ENCODE results near the gene ANKRD33B. TPM values are rescaled to one million over a fixed set of nuclear protein-coding genes. Genes with fewer than 3 reads are reported as not detected.

The ANKRD33B gene
- total RNA-seq, 6 experiments from 2014 or later = 6.3 to 13.2 (median 11.9) TPM

- TF ChIP-seq CTCF (IDR thresholded peaks at IDR 0.05) = no peak
- H3K27me3 Mint-ChIP-seq (ENCODE audit: insufficient read depth) = no peaks in the 10 kb centered on the region; the same call in 1 of the 2 replicates
- no peak for DNase-seq
- peaks cover 58% of the 10 kb centered on the region for H3K4me1 Mint-ChIP-seq (ENCODE audit: low read depth)
- no peaks in the 10 kb centered on the region for H3K9me3 Mint-ChIP-seq
- no peak overlapping the region for H3K4me3 Mint-ChIP-seq
- H3K27ac Mint-ChIP-seq = no peak overlapping the region
- peaks cover 12% of the 10 kb centered on the region for H3K36me3 Mint-ChIP-seq (ENCODE audit: low read depth)
Observed at GRCh38 chr5:10632110-10632761, 68.4 kb downstream of the ANKRD33B start.

GRCh38 chr5:10633271-10634049 is 69.6 kb downstream of the ANKRD33B start:
- H3K4me3 Mint-ChIP-seq = no peak overlapping the region
- H3K27me3 Mint-ChIP-seq (ENCODE audit: insufficient read depth) = peaks cover 2% of the 10 kb centered on the region; the same call in 1 of the 2 replicates
- H3K9me3 Mint-ChIP-seq = peaks cover 3% of the 10 kb centered on the region
- H3K27ac Mint-ChIP-seq = no peak overlapping the region
- peaks cover 19% of the 10 kb centered on the region for H3K36me3 Mint-ChIP-seq (ENCODE audit: low read depth)
- DNase-seq = no peak
- H3K4me1 Mint-ChIP-seq (ENCODE audit: low read depth) = peaks cover 51% of the 10 kb centered on the region
- TF ChIP-seq CTCF (IDR thresholded peaks at IDR 0.05) = no peak

GRCh38 chr5:10634050-10634449 is 70.2 kb downstream of the ANKRD33B start:
- peaks cover 7% of the 10 kb centered on the region for H3K9me3 Mint-ChIP-seq
- peaks cover 5% of the 10 kb centered on the region; the same call in 1 of the 2 replicates for H3K27me3 Mint-ChIP-seq (ENCODE audit: insufficient read depth)
- H3K36me3 Mint-ChIP-seq (ENCODE audit: low read depth) = peaks cover 24% of the 10 kb centered on the region
- H3K27ac Mint-ChIP-seq = no peak overlapping the region
- TF ChIP-seq CTCF (IDR thresholded peaks at IDR 0.05) = no peak
- H3K4me1 Mint-ChIP-seq (ENCODE audit: low read depth) = peaks cover 51% of the 10 kb centered on the region
- H3K4me3 Mint-ChIP-seq = no peak overlapping the region
- DNase-seq = no peak

GRCh38 chr5:10634562-10634961 is 70.7 kb downstream of the ANKRD33B start:
- Mint-ChIP-seq H3K27me3 (ENCODE audit: insufficient read depth) (peaks cover 5% of the 10 kb centered on the region; the same call in 1 of the 2 replicates), H3K4me1 (ENCODE audit: low read depth) (peaks cover 46% of the 10 kb centered on the region), H3K36me3 (ENCODE audit: low read depth) (peaks cover 20% of the 10 kb centered on the region), H3K9me3 (peaks cover 7% of the 10 kb centered on the region), H3K4me3 (no peak overlapping the region), H3K27ac (no peak overlapping the region)
- DNase-seq = no peak
- TF ChIP-seq CTCF (IDR thresholded peaks at IDR 0.05) = no peak

- Mint-ChIP-seq H3K9me3 (peaks cover 13% of the 10 kb centered on the region), H3K4me3 (peak overlapping the region; percentile 66), H3K27me3 (ENCODE audit: insufficient read depth) (peaks cover 5% of the 10 kb centered on the region; the same call in 1 of the 2 replicates), H3K4me1 (ENCODE audit: low read depth) (peaks cover 38% of the 10 kb centered on the region), H3K36me3 (ENCODE audit: low read depth) (peaks cover 19% of the 10 kb centered on the region), H3K27ac (peak overlapping the region; percentile 82)
- no peak for TF ChIP-seq CTCF (IDR thresholded peaks at IDR 0.05)
- DNase-seq = peak; percentile 40
Observed at GRCh38 chr5:10635257-10635866, 71.5 kb downstream of the ANKRD33B start.

Data from HFFc6 (cell line).